Hepatocyte (in vitro differentiated cells): ENCODE results near the gene HS2ST1. TPM values are rescaled to one million over a fixed set of nuclear protein-coding genes. Genes with fewer than 3 reads are reported as not detected.

ENCODE experiments used
- DNase-seq: peaks from one replicate; pipeline ENCODE4 v3.0.0-alpha.2; 2016; ENCODE audit warnings: low spot score
- H2AFZ ChIP-seq: fragments of 200-600 bp; sonication (generic); 2 replicates; pipeline ENCODE4 v1.6.0; 2016; ENCODE audit warnings: antibody characterized with exemption, mild to moderate bottlenecking
- H3K27ac ChIP-seq: fragments of 200-600 bp; sonication (generic); 2 replicates; pipeline ENCODE4 v1.5.1; 2016; ENCODE audit warnings: mild to moderate bottlenecking
- H3K27me3 ChIP-seq: fragments of 200-600 bp; sonication (generic); 2 replicates; pipeline ENCODE4 v1.6.1; 2016
- H3K36me3 ChIP-seq: fragments of 200-600 bp; sonication (generic); replicated peaks from 2 replicates; pipeline ENCODE4 v1.5.1; 2016; ENCODE audit warnings: low read depth; ENCODE audit not compliant: insufficient read depth
- H3K4me1 ChIP-seq: fragments of 200-600 bp; sonication (generic); 2 replicates; pipeline ENCODE4 v1.5.1; 2016; ENCODE audit warnings: mild to moderate bottlenecking, moderate library complexity; ENCODE audit not compliant: insufficient read depth
- H3K4me2 ChIP-seq: fragments of 200-600 bp; sonication (generic); 2 replicates; pipeline ENCODE4 v1.6.0; 2016
- H3K4me3 ChIP-seq: fragments of 200-600 bp; sonication (generic); 2 replicates; pipeline ENCODE4 v1.5.1; 2016; ENCODE audit warnings: mild to moderate bottlenecking
- H3K79me2 ChIP-seq: fragments of 200-600 bp; sonication (generic); 2 replicates; pipeline ENCODE4 v1.6.0; 2017; ENCODE audit warnings: mild to moderate bottlenecking
- H3K9me2 ChIP-seq: fragments of 200-600 bp; sonication (generic); replicated peaks from 2 replicates; pipeline ENCODE4 v1.6.0; 2017; ENCODE audit warnings: mild to moderate bottlenecking; ENCODE audit not compliant: insufficient read depth
- H3K9me3 ChIP-seq: fragments of 200-600 bp; sonication (generic); 2 replicates; pipeline ENCODE4 v1.5.1; 2016; ENCODE audit warnings: low read depth, mild to moderate bottlenecking
- H4K20me1 ChIP-seq: fragments of 200-600 bp; sonication (generic); 2 replicates; pipeline ENCODE4 v1.6.0; 2016; ENCODE audit warnings: mild to moderate bottlenecking; ENCODE audit not compliant: insufficient read depth, poor library complexity, severe bottlenecking
- CTCF ChIP-seq: fragments of 200-600 bp; sonication (generic); IDR thresholded peaks from 2 replicates; pipeline ENCODE4 v1.5.1; 2016; ENCODE audit warnings: antibody characterized with exemption, mild to moderate bottlenecking; ENCODE audit not compliant: poor library complexity
- EZH2 ChIP-seq: fragments of 200-600 bp; sonication (generic); IDR thresholded peaks from 2 replicates; pipeline ENCODE4 v1.6.1; 2016; ENCODE audit warnings: antibody characterized with exemption, mild to moderate bottlenecking, borderline replicate concordance
- EZH2phosphoT487 ChIP-seq: fragments of 200-600 bp; sonication (generic); IDR thresholded peaks from one replicate; pipeline ENCODE4 v1.6.1; 2018; ENCODE audit warnings: antibody characterized with exemption, mild to moderate bottlenecking, low read depth, moderate library complexity; ENCODE audit not compliant: unreplicated experiment, severe bottlenecking
- WGBS: methylation state at CpG from one replicate; pipeline ENCODE4 v1.1.6; 2016; ENCODE audit warnings: low lambda C conversion rate; ENCODE audit errors: missing lambda C conversion rate; 5-methylcytosine and 5-hydroxymethylcytosine counted together
- polyA plus RNA-seq: library from polyadenylated mRNA; unstranded; fragments of >200 nt; fragmentation: Nextera tagmentation; extraction: Ambion mirVana; gene quantifications from 2 replicates; pipeline ENCODE4 v1.2.1, GENCODE V29; 2016
- total RNA-seq: library from RNA; depleted of rRNA; stranded (reverse); fragments of >200 nt; gene quantifications from 2 replicates; pipeline ENCODE4 v1.2.3, GENCODE V29; 2014

The HS2ST1 gene
- total and polyA plus RNA-seq, 2 experiments from 2014 or later, result 19.1 to 42.3 TPM

DNA sequence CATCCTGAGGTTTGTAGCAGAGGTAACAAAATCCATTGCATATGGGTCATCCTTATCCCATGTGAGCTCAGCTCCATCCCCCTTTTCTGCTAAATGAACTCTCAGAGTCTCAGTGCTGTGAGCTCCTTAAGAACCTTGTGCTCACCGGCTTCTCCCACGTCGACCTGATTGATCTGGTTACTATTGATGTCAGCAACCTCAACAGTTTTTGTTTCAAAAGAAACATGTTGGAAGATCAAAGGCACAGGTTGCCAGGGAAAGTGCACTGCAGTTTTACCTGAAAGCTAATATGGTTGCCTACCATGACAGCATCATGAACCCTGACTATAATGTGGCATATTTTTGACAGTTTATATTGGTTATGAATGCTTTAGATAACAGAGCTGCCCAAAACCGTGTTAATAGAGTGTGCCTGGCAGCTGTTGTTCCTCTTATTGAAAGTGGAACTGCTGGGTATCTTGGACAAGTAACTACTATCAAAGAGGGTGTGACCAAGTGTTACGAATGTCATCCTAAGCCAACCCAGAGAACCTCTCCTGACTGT lies 131.4 kb downstream of the HS2ST1 start:
- H3K9me3 ChIP-seq, result peaks cover 4% of the 10 kb centered on the region
- WGBS, result 82% methylated on average over 5 of the region's 5 CpGs
- DNase-seq, result no peak

DNA sequence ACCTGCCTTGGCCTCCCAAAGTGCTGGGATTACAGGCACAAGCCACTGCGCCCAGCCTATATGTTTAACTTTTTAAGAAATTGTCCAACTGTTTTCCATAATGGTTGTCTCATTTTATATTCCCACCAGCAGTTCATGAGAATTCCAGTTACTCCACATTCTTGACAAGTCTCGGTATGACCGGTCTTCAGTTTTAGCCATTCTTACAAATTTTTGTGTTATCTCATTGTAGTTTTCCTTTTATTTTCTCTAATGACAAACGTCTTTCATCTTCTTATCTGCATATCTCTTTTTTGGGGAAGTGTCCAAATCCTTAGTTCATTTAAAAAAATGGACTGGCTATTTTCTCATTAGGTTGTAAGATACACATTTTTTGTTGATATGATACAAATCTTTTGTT lies 132.5 kb downstream of the HS2ST1 start:
- Histone ChIP-seq H2AFZ (no peak overlapping the region), H3K27me3 (no peaks in the 10 kb centered on the region), H3K79me2 (peaks cover 42% of the 10 kb centered on the region), H3K4me3 (no peak overlapping the region), H3K4me1 (no peaks in the 10 kb centered on the region), H3K9me3 (peaks cover 4% of the 10 kb centered on the region), H3K36me3 (no peaks in the 10 kb centered on the region), H3K4me2 (no peak overlapping the region), H4K20me1 (no peaks in the 10 kb centered on the region), H3K9me2 (no peaks in the 10 kb centered on the region), H3K27ac (no peak overlapping the region)
- 67% methylated on average over 4 of the region's 4 CpGs for WGBS
- TF ChIP-seq EZH2 (no peak), CTCF (no peak), EZH2phosphoT487 (no peak)
- DNase-seq, result no peak

More for the DNA sequence above, 131.4 kb downstream of the HS2ST1 start:
- no peaks in the 10 kb centered on the region for H4K20me1 ChIP-seq
- H2AFZ ChIP-seq, result no peak overlapping the region
- no peaks in the 10 kb centered on the region for H3K9me2 ChIP-seq
- peaks cover 33% of the 10 kb centered on the region for H3K79me2 ChIP-seq
- no peaks in the 10 kb centered on the region for H3K27me3 ChIP-seq
- no peak overlapping the region for H3K27ac ChIP-seq
- no peak overlapping the region for H3K4me3 ChIP-seq
- TF ChIP-seq EZH2, result no peak
- TF ChIP-seq CTCF, result no peak
- no peak for TF ChIP-seq EZH2phosphoT487
- H3K4me2 ChIP-seq, result no peak overlapping the region
- no peaks in the 10 kb centered on the region for H3K4me1 ChIP-seq
- no peaks in the 10 kb centered on the region for H3K36me3 ChIP-seq

DNA sequence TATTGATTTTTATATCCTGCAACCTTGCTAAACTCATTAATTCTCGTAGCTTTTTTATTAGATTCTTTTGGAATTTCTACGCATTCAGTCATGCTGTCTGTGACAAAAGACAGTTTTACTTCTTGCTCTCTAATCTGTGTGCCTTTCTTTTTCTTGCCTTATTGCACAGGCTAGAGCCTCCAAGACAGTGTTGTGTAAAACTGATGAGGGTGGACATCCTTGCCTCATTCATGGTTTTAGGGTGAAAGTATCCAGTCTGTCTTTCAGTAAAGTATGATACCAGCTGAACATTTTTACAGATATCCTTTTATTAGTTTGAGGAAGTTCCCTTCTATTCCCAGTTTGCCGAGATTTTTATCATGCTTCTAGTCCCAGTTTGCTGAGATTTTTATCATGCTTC lies 133.8 kb downstream of the HS2ST1 start:
- Histone ChIP-seq H3K27me3 (no peaks in the 10 kb centered on the region), H3K9me2 (no peaks in the 10 kb centered on the region), H2AFZ (no peak overlapping the region), H3K36me3 (no peaks in the 10 kb centered on the region), H4K20me1 (no peaks in the 10 kb centered on the region), H3K27ac (no peak overlapping the region), H3K9me3 (peaks cover 4% of the 10 kb centered on the region), H3K79me2 (peaks cover 36% of the 10 kb centered on the region), H3K4me3 (no peak overlapping the region), H3K4me1 (no peaks in the 10 kb centered on the region), H3K4me2 (no peak overlapping the region)
- TF ChIP-seq EZH2phosphoT487 (no peak), CTCF (no peak), EZH2 (no peak)
- 96% methylated on average over 3 of the region's 3 CpGs for WGBS
- DNase-seq, result no peak

GRCh38 chr1:87051965-87052364 lies 137.5 kb downstream of the HS2ST1 start:
- H3K4me2 ChIP-seq, result no peak overlapping the region
- H4K20me1 ChIP-seq, result no peaks in the 10 kb centered on the region
- no peaks in the 10 kb centered on the region for H3K4me1 ChIP-seq
- H3K36me3 ChIP-seq, result no peaks in the 10 kb centered on the region
- no peak overlapping the region for H2AFZ ChIP-seq
- no peak overlapping the region for H3K27ac ChIP-seq
- H3K79me2 ChIP-seq, result peaks cover 46% of the 10 kb centered on the region
- peaks cover 4% of the 10 kb centered on the region for H3K9me3 ChIP-seq
- H3K4me3 ChIP-seq, result no peak overlapping the region
- H3K9me2 ChIP-seq, result no peaks in the 10 kb centered on the region
- TF ChIP-seq EZH2, result no peak
- no peak for TF ChIP-seq CTCF
- TF ChIP-seq EZH2phosphoT487, result no peak
- H3K27me3 ChIP-seq, result no peaks in the 10 kb centered on the region
- DNase-seq, result no peak
- 97% methylated on average over 5 of the region's 5 CpGs for WGBS
